GM23248 (cell line): Measurements from ENCODE around the gene ANKRA2. TPM values are rescaled to one million over a fixed set of nuclear protein-coding genes. Genes with fewer than 3 reads are reported as not detected.

Experiments
- DNase-seq: peaks from one replicate; pipeline ENCODE4 v3.0.0-alpha.2; 2015
- H2AFZ ChIP-seq: fragments of 200-600 bp; sonication (generic); 2 replicates; pipeline ENCODE4 v1.6.1; 2016; ENCODE audit warnings: antibody characterized with exemption
- H3F3A ChIP-seq: fragments of 200-600 bp; sonication (generic); 2 replicates; pipeline ENCODE4 v1.6.1; 2016; ENCODE audit warnings: mild to moderate bottlenecking, antibody characterized with exemption, mixed run types; ENCODE audit not compliant: insufficient read depth
- H3K27ac ChIP-seq: fragments of 200-600 bp; sonication (generic); 2 replicates; pipeline ENCODE4 v1.5.1; 2016; ENCODE audit warnings: mild to moderate bottlenecking
- H3K27me3 ChIP-seq: fragments of 200-600 bp; sonication (generic); replicated peaks from 2 replicates; pipeline ENCODE4 v1.6.1; 2016; ENCODE audit warnings: mild to moderate bottlenecking; ENCODE audit not compliant: insufficient read depth
- H3K36me3 ChIP-seq: fragments of 200-600 bp; sonication (generic); 2 replicates; pipeline ENCODE4 v1.6.1; 2016; ENCODE audit warnings: low read depth, mild to moderate bottlenecking
- H3K4me1 ChIP-seq: fragments of 200-600 bp; sonication (generic); 2 replicates; pipeline ENCODE4 v1.6.1; 2016; ENCODE audit warnings: mild to moderate bottlenecking; ENCODE audit not compliant: insufficient read depth
- H3K4me2 ChIP-seq: fragments of 200-600 bp; sonication (generic); one replicate; pipeline ENCODE4 v1.6.1; 2016; ENCODE audit warnings: mild to moderate bottlenecking; ENCODE audit not compliant: unreplicated experiment
- H3K4me3 ChIP-seq: fragments of 200-600 bp; sonication (generic); 2 replicates; pipeline ENCODE4 v1.5.1; 2016; ENCODE audit warnings: mild to moderate bottlenecking
- H3K79me2 ChIP-seq: fragments of 200-600 bp; sonication (generic); 2 replicates; pipeline ENCODE4 v1.6.1; 2016; ENCODE audit warnings: mild to moderate bottlenecking; ENCODE audit not compliant: insufficient read depth
- H3K9ac ChIP-seq: fragments of 200-600 bp; sonication (generic); 2 replicates; pipeline ENCODE4 v1.6.1; 2016; ENCODE audit warnings: mild to moderate bottlenecking
- H3K9me2 ChIP-seq: fragments of 200-600 bp; sonication (generic); 2 replicates; pipeline ENCODE4 v1.6.1; 2016; ENCODE audit warnings: mixed run types, mild to moderate bottlenecking, moderate library complexity; ENCODE audit not compliant: insufficient read depth
- H3K9me3 ChIP-seq: fragments of 200-600 bp; sonication (generic); one replicate; pipeline ENCODE4 v1.6.1; 2017; ENCODE audit warnings: low read depth
- H4K20me1 ChIP-seq: fragments of 200-600 bp; sonication (generic); 2 replicates; pipeline ENCODE4 v1.6.0; 2016; ENCODE audit not compliant: insufficient read depth
- EZH2 ChIP-seq: fragments of 200-600 bp; sonication (generic); IDR thresholded peaks from 2 replicates; pipeline ENCODE4 v1.6.1; 2018; ENCODE audit warnings: antibody characterized with exemption, mild to moderate bottlenecking; ENCODE audit not compliant: insufficient read depth, poor library complexity, severe bottlenecking
- EZH2phosphoT487 ChIP-seq: fragments of 200-600 bp; sonication (generic); IDR thresholded peaks from 2 replicates; pipeline ENCODE4 v1.6.1; 2018; ENCODE audit warnings: antibody characterized with exemption, moderate library complexity, mild to moderate bottlenecking, low read depth; ENCODE audit not compliant: insufficient read depth
- WGBS, 2 experiments: methylation state at CpG; one replicate each; pipeline ENCODE4 v1.1.6; 2015 to 2017; ENCODE audit warnings: low lambda C conversion rate in 2 of 2, low coverage in 1 of 2; ENCODE audit errors: missing lambda C conversion rate in 2 of 2; 5-methylcytosine and 5-hydroxymethylcytosine counted together
- in situ Hi-C: fragments of 300-500 bp; cut with MboI; formaldehyde crosslinking; loops from 2 replicates; pipeline ENCODE4 v1.15.0; 2020
- polyA plus RNA-seq: library from polyadenylated mRNA; unstranded; fragments of >200 nt; fragmentation: Nextera tagmentation; extraction: Ambion mirVana; gene quantifications from 2 replicates; pipeline ENCODE4 v1.2.1, GENCODE V29; 2016
- total RNA-seq: library from RNA; depleted of rRNA; stranded (reverse); fragments of >200 nt; shearing (Covaris generic); gene quantifications from 2 replicates; pipeline ENCODE4 v1.2.3, GENCODE V29; 2014

ANKRA2 gene
- total and polyA plus RNA-seq, 2 experiments from 2014 or later = 23.6 to 30.2 TPM

GRCh38 chr5:73587923-73588322 is 22.5 kb upstream of the ANKRA2 start:
- no peak overlapping the region for H3K27ac ChIP-seq
- in situ Hi-C loops = loop anchor here (25.0 kb wide), 1 partner anchor 1074 kb away; no protein-coding TSS in a partner anchor

GRCh38 chr5:73582285-73583145 is 17.1 kb upstream of the ANKRA2 start:
- H3K27ac ChIP-seq = no peak overlapping the region
- no peaks in the 10 kb centered on the region for H4K20me1 ChIP-seq
- H3F3A ChIP-seq = 0 out of 2 replicates have a peak, but pooled peaks cover 4% of the 10 kb centered on the region
- in situ Hi-C loops = loop anchor here (25.0 kb wide), 1 partner anchor 1080 kb away; no protein-coding TSS in a partner anchor
- H3K36me3 ChIP-seq = peaks cover 24% of the 10 kb centered on the region
- WGBS, 2 experiments = 81 to 82% methylated on average over 3 of the region's 3 CpGs
- no peak overlapping the region for H3K4me3 ChIP-seq
- H3K4me1 ChIP-seq = no peaks in the 10 kb centered on the region
- no peaks in the 10 kb centered on the region for H3K79me2 ChIP-seq
- no peak overlapping the region for H3K9ac ChIP-seq
- H3K4me2 ChIP-seq = no peak overlapping the region
- H3K27me3 ChIP-seq = no peaks in the 10 kb centered on the region
- H3K9me2 ChIP-seq = no peaks in the 10 kb centered on the region
- no peaks in the 10 kb centered on the region for H3K9me3 ChIP-seq
- no peak overlapping the region for H2AFZ ChIP-seq
- TF ChIP-seq EZH2phosphoT487 = no peak
- no peak for TF ChIP-seq EZH2
- DNase-seq = no peak

More at GRCh38 chr5:73587923-73588322, 22.5 kb upstream of the ANKRA2 start:
- H4K20me1 ChIP-seq = no peaks in the 10 kb centered on the region
- no peak overlapping the region for H3K9ac ChIP-seq
- TF ChIP-seq EZH2 (no peak), EZH2phosphoT487 (no peak)
- no peaks in the 10 kb centered on the region for H3K9me3 ChIP-seq
- H3F3A ChIP-seq = peaks cover 18% of the 10 kb centered on the region
- no peak for DNase-seq
- peaks cover 17% of the 10 kb centered on the region for H3K4me1 ChIP-seq
- H3K79me2 ChIP-seq = no peaks in the 10 kb centered on the region
- no peaks in the 10 kb centered on the region for H3K36me3 ChIP-seq
- no peaks in the 10 kb centered on the region for H3K27me3 ChIP-seq
- no peaks in the 10 kb centered on the region for H3K9me2 ChIP-seq
- H3K4me3 ChIP-seq = no peak overlapping the region
- no peak overlapping the region for H3K4me2 ChIP-seq
- no peak overlapping the region for H2AFZ ChIP-seq
- WGBS, 2 experiments = 50 to 69% methylated on average over 1 of the region's 1 CpG

GRCh38 chr5:73565969-73566547 is 619 bp upstream of the ANKRA2 start:
- Histone ChIP-seq H3K79me2 (peaks cover 76% of the 10 kb centered on the region), H3K9me3 (no peaks in the 10 kb centered on the region), H2AFZ (peak overlapping the region; percentile 93), H3F3A (no peaks in the 10 kb centered on the region), H3K27me3 (no peaks in the 10 kb centered on the region), H3K36me3 (peaks cover 10% of the 10 kb centered on the region), H3K4me3 (peak overlapping the region; percentile 100), H3K9ac (peak overlapping the region; percentile 97), H3K9me2 (no peaks in the 10 kb centered on the region), H3K4me2 (peak overlapping the region; percentile 96), H3K27ac (peak overlapping the region; percentile 80), H4K20me1 (no peaks in the 10 kb centered on the region), H3K4me1 (peaks cover 33% of the 10 kb centered on the region)
- no peak for TF ChIP-seq EZH2phosphoT487
- no peak for TF ChIP-seq EZH2
- in situ Hi-C loops = no loop called here
- peak; percentile 7 for DNase-seq
- 6 to 8% methylated on average over 8 of the region's 8 CpGs for WGBS, 2 experiments

GRCh38 chr5:73564675-73565074 is 764 bp downstream of the ANKRA2 start:
- peak overlapping the region; percentile 100 for H3K4me2 ChIP-seq
- H4K20me1 ChIP-seq = no peaks in the 10 kb centered on the region
- peak overlapping the region; percentile 80 for H3K27ac ChIP-seq
- no peaks in the 10 kb centered on the region for H3K9me2 ChIP-seq
- H3K9ac ChIP-seq = peak overlapping the region; percentile 97
- H3K4me1 ChIP-seq = peaks cover 33% of the 10 kb centered on the region
- in situ Hi-C loops = no loop called here
- H2AFZ ChIP-seq = peak overlapping the region; percentile 93
- H3K4me3 ChIP-seq = peak overlapping the region; percentile 100
- H3K27me3 ChIP-seq = no peaks in the 10 kb centered on the region
- DNase-seq = peak; percentile 48
- peaks cover 17% of the 10 kb centered on the region for H3K36me3 ChIP-seq
- WGBS, 2 experiments = 0 to 4% methylated on average over 8 to 9 of the region's 9 CpGs
- H3K79me2 ChIP-seq = peaks cover 68% of the 10 kb centered on the region
- H3K9me3 ChIP-seq = no peaks in the 10 kb centered on the region
- TF ChIP-seq EZH2phosphoT487 = no peak
- no peak for TF ChIP-seq EZH2
- no peaks in the 10 kb centered on the region for H3F3A ChIP-seq
